Neural cell (in vitro differentiated cells): Measurements from ENCODE around the gene MAP2K7. TPM values are rescaled to one million over a fixed set of nuclear protein-coding genes. Genes with fewer than 3 reads are reported as not detected.

ENCODE experiments used
- H2AFZ ChIP-seq: fragments of 200-600, 300-800 bp; sonication (generic), shearing (Covaris generic); 2 replicates; pipeline ENCODE4 v1.6.0; 2014; ENCODE audit warnings: low read depth, mild to moderate bottlenecking, antibody characterized with exemption, low read length, moderate library complexity
- H3F3A ChIP-seq: fragments of 200-600 bp; shearing (Covaris generic); 2 replicates; pipeline ENCODE4 v1.6.1; 2016; ENCODE audit warnings: mild to moderate bottlenecking, moderate library complexity, mixed read lengths, antibody characterized with exemption, low read length; ENCODE audit not compliant: insufficient read depth, poor library complexity, severe bottlenecking
- H3K27ac ChIP-seq: fragments of 200-600, 300-800 bp; sonication (generic), shearing (Covaris generic); 2 replicates; pipeline ENCODE4 v1.5.1; 2014; ENCODE audit warnings: mild to moderate bottlenecking, low read length, moderate library complexity
- H3K27me3 ChIP-seq: fragments of 300-800, 200-600 bp; sonication (generic), shearing (Covaris generic); 2 replicates; pipeline ENCODE4 v1.6.0; 2014; ENCODE audit warnings: mild to moderate bottlenecking, low read depth, low read length, moderate library complexity; ENCODE audit not compliant: insufficient read depth
- H3K36me3 ChIP-seq: fragments of 300-800, 200-600 bp; sonication (generic), shearing (Covaris generic); 2 replicates; pipeline ENCODE4 v1.5.1; 2014; ENCODE audit warnings: mild to moderate bottlenecking, antibody characterized with exemption, low read length, moderate library complexity; ENCODE audit not compliant: insufficient read depth
- H3K4me2 ChIP-seq: fragments of 300-800, 200-600 bp; sonication (generic), shearing (Covaris generic); 2 replicates; pipeline ENCODE4 v1.6.0; 2014; ENCODE audit warnings: mild to moderate bottlenecking, low read length
- H3K4me3 ChIP-seq: fragments of 300-800, 200-600 bp; sonication (generic), shearing (Covaris generic); 2 replicates; pipeline ENCODE4 v1.5.1; 2014; ENCODE audit warnings: mild to moderate bottlenecking, low read length, moderate library complexity
- H3K79me2 ChIP-seq: fragments of 200-600 bp; shearing (Covaris generic); replicated peaks from 2 replicates; pipeline ENCODE4 v1.6.0; 2014; ENCODE audit warnings: mild to moderate bottlenecking, low read length, moderate library complexity; ENCODE audit not compliant: insufficient read depth
- H3K9ac ChIP-seq: fragments of 300-800, 200-600 bp; sonication (generic), shearing (Covaris generic); 2 replicates; pipeline ENCODE4 v1.6.1; 2016; ENCODE audit warnings: mild to moderate bottlenecking, low read length, mixed read lengths
- H3K9me2 ChIP-seq: fragments of 200-600 bp; shearing (Covaris generic); 2 replicates; pipeline ENCODE4 v1.6.1; 2016; ENCODE audit warnings: mild to moderate bottlenecking, low read length, mixed read lengths; ENCODE audit not compliant: insufficient read depth
- H3K9me3 ChIP-seq: fragments of 200-600, 300-800 bp; sonication (generic), shearing (Covaris generic); 2 replicates; pipeline ENCODE4 v1.6.1; 2016; ENCODE audit warnings: mild to moderate bottlenecking, mixed run types, low read length, moderate library complexity, mixed read lengths
- H4K20me1 ChIP-seq: fragments of 200-600 bp; shearing (Covaris generic); 2 replicates; pipeline ENCODE4 v1.6.1; 2016; ENCODE audit warnings: mild to moderate bottlenecking, mixed run types; ENCODE audit not compliant: insufficient read depth
- EP300 ChIP-seq: fragments of 450-650 bp; conservative IDR thresholded peaks from 2 replicates; pipeline ENCODE4 v1.6.1; 2014; ENCODE audit warnings: antibody characterized with exemption, mild to moderate bottlenecking, moderate library complexity; ENCODE audit not compliant: poor library complexity, severe bottlenecking
- EZH2 ChIP-seq: fragments of 200-600, 300-800 bp; shearing (Covaris generic), sonication (generic); IDR thresholded peaks from 2 replicates; pipeline ENCODE4 v1.6.1; 2014; ENCODE audit warnings: antibody characterized with exemption, low read length, borderline replicate concordance, mild to moderate bottlenecking; ENCODE audit not compliant: insufficient read depth, poor library complexity, severe bottlenecking
- MXI1 ChIP-seq: fragments of 450-650 bp; conservative IDR thresholded peaks from 2 replicates; pipeline ENCODE4 v1.6.1; 2014; ENCODE audit warnings: antibody characterized with exemption, mild to moderate bottlenecking; ENCODE audit not compliant: poor library complexity, severe bottlenecking
- POLR2AphosphoS5 ChIP-seq: IDR thresholded peaks from 2 replicates; pipeline ENCODE4 v1.6.1; 2012
- RAD21 ChIP-seq: fragments of 450-650 bp; conservative IDR thresholded peaks from 2 replicates; pipeline ENCODE4 v1.6.1; 2014; ENCODE audit warnings: antibody characterized with exemption, mild to moderate bottlenecking, moderate library complexity
- SMC3 ChIP-seq: fragments of 450-650 bp; conservative IDR thresholded peaks from 2 replicates; pipeline ENCODE4 v1.6.1; 2014; ENCODE audit warnings: antibody characterized with exemption, mild to moderate bottlenecking, moderate library complexity; ENCODE audit not compliant: poor library complexity
- TAF1 ChIP-seq: IDR thresholded peaks from 2 replicates; pipeline ENCODE4 v1.6.1; 2012; ENCODE audit warnings: low read depth
- polyA plus RNA-seq: library from polyadenylated mRNA; depleted of rRNA; stranded (reverse); fragments of >200 nt; gene quantifications from 2 replicates; pipeline ENCODE4 v1.2.3, GENCODE V29; 2014
- TF ChIP-seq, protein P1 (sequence below): fragments of 450-650 bp; IDR thresholded peaks from 2 replicates; pipeline ENCODE4 v1.5.1; 2014; ENCODE audit warnings: antibody characterized with exemption, mild to moderate bottlenecking, moderate library complexity; ENCODE audit not compliant: poor library complexity, severe bottlenecking
- TF ChIP-seq, protein P2 (sequence below): IDR thresholded peaks from 2 replicates; pipeline ENCODE4 v1.6.1; 2012; ENCODE audit warnings: borderline replicate concordance

Gene MAP2K7
- polyA plus RNA-seq, 1 donor from 2014 or later: 9.2 TPM

DNA sequence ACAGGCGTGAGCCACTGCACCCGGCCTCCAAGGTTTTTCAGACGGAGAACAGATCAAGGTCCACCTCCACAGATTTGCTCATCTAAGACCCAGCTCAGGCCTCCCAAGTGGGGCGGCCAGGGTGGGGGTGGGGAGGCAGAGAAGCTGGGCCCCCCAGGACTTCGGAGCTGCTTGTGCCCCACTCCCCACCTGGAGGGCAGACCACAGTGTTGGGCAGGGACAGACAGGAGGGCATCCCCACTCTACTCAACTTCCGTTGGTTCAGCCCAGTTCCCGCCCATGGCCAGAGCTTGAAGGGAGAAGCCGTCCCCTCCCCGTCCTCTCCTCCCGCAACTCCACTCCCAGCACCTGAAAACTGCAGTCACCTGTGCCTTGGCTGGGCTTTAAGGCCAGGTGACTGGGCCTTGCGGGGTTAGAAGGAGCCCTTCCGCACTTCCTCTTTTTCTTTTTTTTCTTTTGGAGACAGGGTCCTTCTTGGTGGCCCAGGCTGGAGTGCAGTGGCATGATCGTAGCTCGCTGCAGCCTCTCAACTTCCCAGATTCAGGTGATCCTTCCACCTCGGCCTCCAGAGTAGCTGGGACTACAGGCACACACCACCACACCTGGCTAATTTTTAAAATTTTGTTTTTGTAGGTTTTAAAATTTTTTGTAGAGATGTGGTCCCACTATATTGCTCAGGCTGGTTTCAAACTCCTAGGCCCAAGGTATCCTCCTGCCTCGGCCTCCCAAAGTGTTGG is 16.1 kb upstream of the MAP2K7 start:
- no peaks in the 10 kb centered on the region for H3K9me3 ChIP-seq
- TF ChIP-seq MXI1 (no peak), TAF1 (no peak), EP300 (no peak), SMC3 (no peak), RAD21 (no peak), EZH2 (no peak), POLR2AphosphoS5 (no peak)
- TF ChIP-seq, protein P1, sequence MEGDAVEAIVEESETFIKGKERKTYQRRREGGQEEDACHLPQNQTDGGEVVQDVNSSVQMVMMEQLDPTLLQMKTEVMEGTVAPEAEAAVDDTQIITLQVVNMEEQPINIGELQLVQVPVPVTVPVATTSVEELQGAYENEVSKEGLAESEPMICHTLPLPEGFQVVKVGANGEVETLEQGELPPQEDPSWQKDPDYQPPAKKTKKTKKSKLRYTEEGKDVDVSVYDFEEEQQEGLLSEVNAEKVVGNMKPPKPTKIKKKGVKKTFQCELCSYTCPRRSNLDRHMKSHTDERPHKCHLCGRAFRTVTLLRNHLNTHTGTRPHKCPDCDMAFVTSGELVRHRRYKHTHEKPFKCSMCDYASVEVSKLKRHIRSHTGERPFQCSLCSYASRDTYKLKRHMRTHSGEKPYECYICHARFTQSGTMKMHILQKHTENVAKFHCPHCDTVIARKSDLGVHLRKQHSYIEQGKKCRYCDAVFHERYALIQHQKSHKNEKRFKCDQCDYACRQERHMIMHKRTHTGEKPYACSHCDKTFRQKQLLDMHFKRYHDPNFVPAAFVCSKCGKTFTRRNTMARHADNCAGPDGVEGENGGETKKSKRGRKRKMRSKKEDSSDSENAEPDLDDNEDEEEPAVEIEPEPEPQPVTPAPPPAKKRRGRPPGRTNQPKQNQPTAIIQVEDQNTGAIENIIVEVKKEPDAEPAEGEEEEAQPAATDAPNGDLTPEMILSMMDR: no peak
- TF ChIP-seq, protein P2, sequence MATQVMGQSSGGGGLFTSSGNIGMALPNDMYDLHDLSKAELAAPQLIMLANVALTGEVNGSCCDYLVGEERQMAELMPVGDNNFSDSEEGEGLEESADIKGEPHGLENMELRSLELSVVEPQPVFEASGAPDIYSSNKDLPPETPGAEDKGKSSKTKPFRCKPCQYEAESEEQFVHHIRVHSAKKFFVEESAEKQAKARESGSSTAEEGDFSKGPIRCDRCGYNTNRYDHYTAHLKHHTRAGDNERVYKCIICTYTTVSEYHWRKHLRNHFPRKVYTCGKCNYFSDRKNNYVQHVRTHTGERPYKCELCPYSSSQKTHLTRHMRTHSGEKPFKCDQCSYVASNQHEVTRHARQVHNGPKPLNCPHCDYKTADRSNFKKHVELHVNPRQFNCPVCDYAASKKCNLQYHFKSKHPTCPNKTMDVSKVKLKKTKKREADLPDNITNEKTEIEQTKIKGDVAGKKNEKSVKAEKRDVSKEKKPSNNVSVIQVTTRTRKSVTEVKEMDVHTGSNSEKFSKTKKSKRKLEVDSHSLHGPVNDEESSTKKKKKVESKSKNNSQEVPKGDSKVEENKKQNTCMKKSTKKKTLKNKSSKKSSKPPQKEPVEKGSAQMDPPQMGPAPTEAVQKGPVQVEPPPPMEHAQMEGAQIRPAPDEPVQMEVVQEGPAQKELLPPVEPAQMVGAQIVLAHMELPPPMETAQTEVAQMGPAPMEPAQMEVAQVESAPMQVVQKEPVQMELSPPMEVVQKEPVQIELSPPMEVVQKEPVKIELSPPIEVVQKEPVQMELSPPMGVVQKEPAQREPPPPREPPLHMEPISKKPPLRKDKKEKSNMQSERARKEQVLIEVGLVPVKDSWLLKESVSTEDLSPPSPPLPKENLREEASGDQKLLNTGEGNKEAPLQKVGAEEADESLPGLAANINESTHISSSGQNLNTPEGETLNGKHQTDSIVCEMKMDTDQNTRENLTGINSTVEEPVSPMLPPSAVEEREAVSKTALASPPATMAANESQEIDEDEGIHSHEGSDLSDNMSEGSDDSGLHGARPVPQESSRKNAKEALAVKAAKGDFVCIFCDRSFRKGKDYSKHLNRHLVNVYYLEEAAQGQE: no peak
- no peak overlapping the region for H3K9ac ChIP-seq
- H2AFZ ChIP-seq: no peak overlapping the region
- peaks cover 15% of the 10 kb centered on the region for H3K27me3 ChIP-seq
- no peaks in the 10 kb centered on the region for H3K79me2 ChIP-seq
- no peaks in the 10 kb centered on the region for H4K20me1 ChIP-seq
- H3K36me3 ChIP-seq: no peaks in the 10 kb centered on the region
- H3K4me2 ChIP-seq: no peak overlapping the region
- H3F3A ChIP-seq: no peaks in the 10 kb centered on the region
- H3K4me3 ChIP-seq: no peak overlapping the region
- no peak overlapping the region for H3K27ac ChIP-seq
- no peaks in the 10 kb centered on the region for H3K9me2 ChIP-seq

DNA sequence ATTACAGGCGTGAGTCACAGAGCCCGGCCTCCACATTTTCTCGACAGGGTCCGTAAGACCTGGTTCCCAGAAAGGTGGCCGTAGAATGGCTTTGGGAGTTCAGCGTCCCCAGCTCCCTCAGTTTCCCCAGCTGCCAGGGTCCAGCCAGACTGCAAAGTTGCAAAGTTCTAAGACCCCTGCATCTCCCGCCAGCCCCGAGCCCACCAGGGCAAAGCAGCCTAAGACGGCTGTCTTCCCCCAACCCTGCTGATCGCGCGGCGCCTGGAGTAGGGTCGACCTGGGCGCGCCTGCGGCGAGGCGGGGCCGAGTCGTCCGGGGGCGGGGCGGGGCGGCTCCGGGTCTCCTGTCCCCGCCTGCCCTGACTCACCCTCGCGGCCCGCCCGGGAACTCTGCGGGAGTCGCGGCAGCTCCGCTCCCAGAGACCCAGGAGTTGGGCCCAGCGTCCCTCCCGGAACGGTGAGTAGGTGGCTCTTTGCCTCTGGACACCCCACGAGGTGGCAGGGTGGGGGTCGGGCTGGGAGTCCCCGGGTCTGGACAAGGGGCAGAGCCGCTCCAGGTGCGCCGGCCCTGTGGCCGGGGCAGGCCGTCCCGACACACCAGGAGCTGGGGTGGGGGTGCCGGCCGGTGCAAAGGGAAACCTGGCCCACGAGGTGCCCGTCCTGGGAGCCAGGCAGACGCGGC is 15.4 kb upstream of the MAP2K7 start, which contains the start of gene LRRC8E:
Gene LRRC8E, plus strand, starts transcription at position 366 of the 681 bp plus-strand sequence. CDS start 7,094 bp downstream, outside the sequence.
- peaks cover 15% of the 10 kb centered on the region for H3K27me3 ChIP-seq

More for the DNA sequence above, 15.4 kb upstream of the MAP2K7 start, which contains the start of gene LRRC8E:
- H3K79me2 ChIP-seq: no peaks in the 10 kb centered on the region
- no peaks in the 10 kb centered on the region for H3F3A ChIP-seq
- no peak within 1 kb of the TSS for H3K9ac ChIP-seq
- no peak within 1 kb of the TSS for H3K4me3 ChIP-seq
- H4K20me1 ChIP-seq: no peaks in the 10 kb centered on the region
- H2AFZ ChIP-seq: no peak within 1 kb of the TSS
- TF ChIP-seq RAD21 (no peak), TAF1 (no peak), POLR2AphosphoS5 (no peak), SMC3 (no peak), MXI1 (no peak), EP300 (no peak), EZH2 (no peak)
- TF ChIP-seq, protein P2: no peak
- TF ChIP-seq, protein P1: no peak
- H3K27ac ChIP-seq: no peak within 1 kb of the TSS
- H3K4me2 ChIP-seq: no peak within 1 kb of the TSS
- H3K9me2 ChIP-seq: no peaks in the 10 kb centered on the region
- H3K9me3 ChIP-seq: no peaks in the 10 kb centered on the region
- no peaks in the 10 kb centered on the region for H3K36me3 ChIP-seq
